Measurements from ENCODE around the gene BRME1.
"Not testable (repeated sequence)": the region's sequence is repeated elsewhere in the genome, so short reads cannot be mapped to it uniquely, and the experiment has no call there.

DNA sequence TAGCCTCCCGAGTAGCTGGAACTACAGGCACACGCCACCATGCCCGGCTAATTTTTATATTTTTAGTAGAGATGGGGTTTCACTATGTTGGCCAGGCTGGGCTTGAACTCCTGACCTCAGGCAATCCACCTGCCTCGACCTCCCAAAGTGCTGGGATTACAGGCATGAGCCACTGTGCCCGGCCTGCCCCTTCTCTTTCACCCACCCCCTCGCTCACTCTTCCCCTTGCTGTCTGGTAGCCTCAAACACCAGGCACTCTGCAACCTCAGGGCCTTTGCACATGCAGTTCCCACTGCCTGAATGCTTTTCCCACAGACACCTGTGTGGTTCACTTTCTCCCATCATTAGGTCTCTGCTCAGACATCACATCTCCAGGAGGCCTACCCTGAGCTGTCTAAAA, 16.2 kb upstream of the BRME1 start:
- TF ChIP-seq CTCF, EZH2 (IDR thresholded peaks at IDR 0.05): not testable (repeated sequence)

Data from neural progenitor cell (in vitro differentiated cells).